Lower leg skin (tissue), 4 donors: ENCODE measurements around the gene ASH1L. TPM values are rescaled to one million over a fixed set of nuclear protein-coding genes. Genes with fewer than 3 reads are reported as not detected.
"Not testable (repeated sequence)": the region's sequence is repeated elsewhere in the genome, so short reads cannot be mapped to it uniquely, and the experiment has no call there.

ENCODE experiments used
- DNase-seq, 2 donors: peaks; one replicate each; pipeline ENCODE4 v3.0.0-alpha.2; 2019; ENCODE audit warnings: low spot score in 2 of 2
- H3K4me3 ChIP-seq: fragments of 200-600 bp; sonication (generic); 2 replicates; pipeline ENCODE4 v1.5.1; 2017; ENCODE audit warnings: mild to moderate bottlenecking, low read depth; ENCODE audit not compliant: poor library complexity, severe bottlenecking
- POLR2A ChIP-seq, 2 donors: fragments of 450-650 bp; IDR thresholded peaks; one replicate each; pipeline ENCODE4 v1.6.1; 2016 to 2017; ENCODE audit warnings: antibody characterized with exemption in 2 of 2, mild to moderate bottlenecking in 1 of 2, moderate library complexity in 1 of 2
- WGBS, 2 donors: methylation state at CpG; one replicate each; pipeline ENCODE4 v1.1.5; 2018; 5-methylcytosine and 5-hydroxymethylcytosine counted together
- intact Hi-C: fragments of 100-400 bp; cut with DNase I; formaldehyde crosslinking; loops from one replicate; pipeline ENCODE4 v1.15.0; 2023; ENCODE audit warnings: low total_unique reads
- total RNA-seq, 4 donors: library from RNA; depleted of rRNA; stranded (reverse); fragments of >200 nt; gene quantifications; one replicate each; pipeline ENCODE4 v1.1.0, GENCODE V29; 2016
- TF ChIP-seq, protein P1 (sequence below), 3 donors: fragments of 450-650 bp; IDR thresholded peaks; one replicate each; pipeline ENCODE4 v1.5.1; 2016; ENCODE audit warnings: antibody characterized with exemption in 3 of 3, mild to moderate bottlenecking in 3 of 3, moderate library complexity in 2 of 3

The ASH1L gene
- total RNA-seq, 4 donors from 2014 or later: 40.6 to 59.4 (median 49.9) TPM

DNA sequence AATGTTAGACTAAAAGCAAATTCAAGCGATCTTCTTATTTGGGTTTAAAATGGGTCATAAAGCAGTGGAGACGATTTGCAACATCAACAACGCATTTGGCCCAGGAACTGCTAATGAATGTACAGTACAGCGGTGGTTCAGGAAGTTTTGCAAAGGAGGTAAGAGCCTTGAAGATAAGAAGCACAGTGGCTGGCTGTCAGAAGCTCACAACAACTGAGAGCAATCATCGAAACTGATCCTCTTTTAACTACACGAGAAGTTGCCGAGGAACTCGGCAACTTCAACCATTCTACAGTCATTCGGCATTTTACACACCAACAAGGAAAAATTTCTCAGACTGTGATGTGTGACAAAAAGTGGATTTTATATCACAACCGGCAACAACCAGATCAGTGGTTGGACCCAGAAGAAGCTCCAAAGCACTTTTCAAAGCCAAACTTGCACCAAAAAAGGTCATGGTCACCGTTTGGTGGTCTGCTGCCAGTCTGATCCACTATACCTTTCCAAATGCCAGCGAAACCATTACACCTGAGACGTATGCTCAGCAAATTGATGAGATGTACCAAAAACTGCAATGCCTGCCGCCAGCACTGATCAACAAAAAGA is 47.9 kb downstream of the ASH1L start:
- no peak for DNase-seq
- intact Hi-C loops: no loop called here
- 89 to 92% methylated on average over 14 of the region's 14 CpGs for WGBS, 2 donors
- TF ChIP-seq, protein P1, sequence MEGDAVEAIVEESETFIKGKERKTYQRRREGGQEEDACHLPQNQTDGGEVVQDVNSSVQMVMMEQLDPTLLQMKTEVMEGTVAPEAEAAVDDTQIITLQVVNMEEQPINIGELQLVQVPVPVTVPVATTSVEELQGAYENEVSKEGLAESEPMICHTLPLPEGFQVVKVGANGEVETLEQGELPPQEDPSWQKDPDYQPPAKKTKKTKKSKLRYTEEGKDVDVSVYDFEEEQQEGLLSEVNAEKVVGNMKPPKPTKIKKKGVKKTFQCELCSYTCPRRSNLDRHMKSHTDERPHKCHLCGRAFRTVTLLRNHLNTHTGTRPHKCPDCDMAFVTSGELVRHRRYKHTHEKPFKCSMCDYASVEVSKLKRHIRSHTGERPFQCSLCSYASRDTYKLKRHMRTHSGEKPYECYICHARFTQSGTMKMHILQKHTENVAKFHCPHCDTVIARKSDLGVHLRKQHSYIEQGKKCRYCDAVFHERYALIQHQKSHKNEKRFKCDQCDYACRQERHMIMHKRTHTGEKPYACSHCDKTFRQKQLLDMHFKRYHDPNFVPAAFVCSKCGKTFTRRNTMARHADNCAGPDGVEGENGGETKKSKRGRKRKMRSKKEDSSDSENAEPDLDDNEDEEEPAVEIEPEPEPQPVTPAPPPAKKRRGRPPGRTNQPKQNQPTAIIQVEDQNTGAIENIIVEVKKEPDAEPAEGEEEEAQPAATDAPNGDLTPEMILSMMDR (IDR thresholded peaks at IDR 0.05): no peak
- no peak for TF ChIP-seq POLR2A (IDR thresholded peaks at IDR 0.05)
- no peak overlapping the region for H3K4me3 ChIP-seq

DNA sequence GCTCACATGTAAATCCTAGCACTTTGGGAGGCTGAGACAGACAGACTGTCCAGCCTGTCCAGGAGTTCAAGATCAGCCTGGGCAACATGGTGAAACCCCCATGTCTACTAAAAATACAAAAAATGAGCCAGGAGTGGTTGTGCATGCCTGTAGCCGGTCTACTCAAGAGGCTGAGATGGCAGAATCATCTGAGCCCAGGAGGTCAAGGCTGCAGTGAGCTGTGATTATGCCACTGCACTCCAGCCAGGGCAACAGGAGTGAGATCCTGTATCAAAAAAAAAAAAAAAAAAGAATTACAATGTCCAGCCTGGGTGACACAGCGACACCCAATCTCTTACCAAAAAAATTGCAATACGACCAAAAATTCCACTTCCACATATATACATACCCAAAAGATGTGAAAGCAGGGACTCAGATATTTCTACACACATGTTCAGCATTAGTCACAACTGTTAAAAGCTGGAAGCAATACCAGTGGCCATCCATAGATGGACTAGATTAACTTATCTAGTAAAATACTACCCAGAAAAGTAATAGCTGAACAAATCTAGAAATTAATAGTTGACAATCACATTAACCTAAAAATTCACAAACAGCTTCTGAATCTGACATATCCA is 49.2 kb downstream of the ASH1L start:
- H3K4me3 ChIP-seq: no peak overlapping the region
- intact Hi-C loops: no loop called here
- 86 to 92% methylated on average over 3 of the region's 3 CpGs for WGBS, 2 donors
- DNase-seq: no peak
- TF ChIP-seq, protein P1 (IDR thresholded peaks at IDR 0.05): no peak
- TF ChIP-seq POLR2A (IDR thresholded peaks at IDR 0.05): no peak

DNA sequence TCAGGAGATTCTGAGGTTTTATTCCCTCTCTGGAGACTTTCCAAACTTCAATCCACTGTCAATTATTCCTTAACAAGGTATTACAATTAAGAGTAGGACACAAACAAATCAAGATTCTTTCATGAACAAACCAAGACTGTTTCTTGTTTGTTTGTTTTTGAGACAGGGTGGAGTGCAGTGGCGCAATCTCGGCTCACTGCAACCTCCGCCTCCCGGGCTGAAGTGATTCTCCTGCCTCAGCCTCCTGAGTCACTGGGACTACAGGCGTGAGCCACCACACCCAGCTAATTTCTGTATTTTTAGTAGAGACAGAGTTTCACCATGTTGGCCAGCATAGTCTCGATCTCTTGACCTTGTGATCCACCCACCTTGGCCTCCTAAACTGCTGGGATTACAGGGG is 51.2 kb downstream of the ASH1L start:
- 75 to 88% methylated on average over 6 of the region's 6 CpGs for WGBS, 2 donors
- DNase-seq, intact Hi-C loops, H3K4me3 ChIP-seq: not testable (repeated sequence)

DNA sequence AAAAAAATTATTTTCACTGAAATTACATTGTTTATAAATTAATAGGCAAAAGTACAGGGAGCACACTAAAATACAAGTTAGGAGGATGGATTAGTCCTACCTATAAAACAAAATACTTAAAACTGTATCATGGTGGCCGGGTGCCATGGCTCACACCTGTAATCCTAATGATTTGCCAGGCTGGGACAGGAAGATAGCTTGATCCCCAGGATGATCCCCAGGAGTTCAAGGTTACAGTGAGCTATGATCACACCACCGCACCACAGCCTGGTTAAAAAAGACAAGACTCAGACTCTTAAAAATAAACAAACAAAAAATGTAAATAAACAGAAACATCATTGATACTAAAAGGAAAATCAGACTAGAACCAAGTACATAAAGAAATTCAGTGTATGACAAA is 53.5 kb downstream of the ASH1L start:
- H3K4me3 ChIP-seq: no peak overlapping the region
- no peak for DNase-seq
- TF ChIP-seq POLR2A (IDR thresholded peaks at IDR 0.05): no peak
- TF ChIP-seq, protein P1 (IDR thresholded peaks at IDR 0.05): no peak
- 85 to 89% methylated on average over 2 of the region's 2 CpGs for WGBS, 2 donors
- intact Hi-C loops: no loop called here

DNA sequence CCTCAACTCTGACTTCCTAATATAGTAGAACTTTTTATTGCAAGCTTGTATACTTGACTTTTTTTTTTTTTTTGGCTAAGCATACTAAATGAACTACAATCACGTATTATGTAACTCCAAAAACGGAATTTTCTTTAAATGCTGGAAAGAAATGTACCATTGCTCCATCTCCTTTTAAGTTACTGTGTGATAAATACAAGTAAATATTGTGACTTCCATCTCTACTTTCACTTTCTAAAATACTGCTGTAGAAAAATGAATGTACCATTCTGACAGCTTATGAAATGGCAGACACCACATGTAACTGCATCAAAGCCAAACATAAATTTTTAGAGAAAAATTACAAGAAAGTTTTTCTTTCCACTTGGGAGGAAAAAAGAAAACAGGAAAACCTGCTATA is 54.7 kb downstream of the ASH1L start:
- TF ChIP-seq, protein P1 (IDR thresholded peaks at IDR 0.05): no peak
- TF ChIP-seq POLR2A (IDR thresholded peaks at IDR 0.05): no peak
- DNase-seq: no peak
- no peak overlapping the region for H3K4me3 ChIP-seq
- 49 to 50% methylated on average over 2 of the region's 2 CpGs for WGBS, 2 donors
- intact Hi-C loops: no loop called here

DNA sequence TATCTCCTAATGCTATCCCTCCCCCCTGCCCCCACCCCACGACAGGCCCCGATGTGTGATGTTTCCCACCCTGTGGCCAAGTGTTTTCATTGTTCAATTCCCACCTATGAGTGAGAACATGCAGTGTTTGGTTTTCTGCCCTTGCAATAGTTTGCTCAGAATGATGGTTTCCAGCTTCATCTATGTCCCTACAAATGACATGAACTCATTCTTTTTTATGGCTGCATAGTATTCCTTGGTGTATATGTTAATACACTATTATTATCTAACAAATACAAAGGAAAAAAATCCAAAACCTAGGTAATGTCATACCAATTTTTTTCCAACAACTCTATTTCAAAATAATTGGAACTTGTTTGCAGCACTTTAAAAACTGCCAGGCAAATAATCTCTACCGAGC is 56.6 kb downstream of the ASH1L start:
- H3K4me3 ChIP-seq, intact Hi-C loops: not testable (repeated sequence)
- 96 to 97% methylated on average over 3 of the region's 3 CpGs for WGBS, 2 donors

DNA sequence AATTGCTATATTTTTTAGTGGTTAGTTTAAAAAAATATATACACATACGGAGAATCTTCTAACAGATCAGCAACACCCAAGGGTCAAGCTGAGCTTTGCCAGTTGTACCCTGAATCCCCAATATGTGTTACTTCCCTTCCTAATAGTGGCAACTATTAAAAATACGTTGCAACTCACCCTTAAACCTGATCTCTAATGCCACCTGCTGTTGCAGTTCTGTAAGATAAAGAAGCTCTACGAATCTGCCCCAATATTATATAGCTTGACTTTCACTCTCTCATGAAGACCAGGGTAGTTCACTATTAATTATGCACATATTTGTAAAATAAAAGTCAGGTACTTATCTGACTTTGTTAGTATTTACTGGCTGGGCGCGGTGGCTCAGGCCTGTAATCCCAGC is 58.4 kb downstream of the ASH1L start:
- DNase-seq: no peak
- intact Hi-C loops: no loop called here
- TF ChIP-seq POLR2A (IDR thresholded peaks at IDR 0.05): no peak
- TF ChIP-seq, protein P1 (IDR thresholded peaks at IDR 0.05): no peak
- H3K4me3 ChIP-seq: no peak overlapping the region
- 58 to 60% methylated on average over 5 of the region's 5 CpGs for WGBS, 2 donors

More for the DNA sequence above, 56.6 kb downstream of the ASH1L start:
- DNase-seq: not testable (repeated sequence)
